Stromal cell of bone marrow (primary cell): Measurements from ENCODE around the gene USP24.
"Not testable (repeated sequence)": the region's sequence is repeated elsewhere in the genome, so short reads cannot be mapped to it uniquely, and the experiment has no call there.

Experiments used
- DNase-seq: peaks from one replicate; pipeline ENCODE4 v3.0.0-alpha.2; 2012; ENCODE audit warnings: low read depth

Gene USP24

GRCh38 chr1:55038974-55039341 is 176.2 kb downstream of the USP24 start:
- no peak for DNase-seq

GRCh38 chr1:55038552-55038838 is 176.7 kb downstream of the USP24 start:
- DNase-seq: no peak

GRCh38 chr1:55037733-55038551 is 177.2 kb downstream of the USP24 start:
- no peak for DNase-seq

DNA sequence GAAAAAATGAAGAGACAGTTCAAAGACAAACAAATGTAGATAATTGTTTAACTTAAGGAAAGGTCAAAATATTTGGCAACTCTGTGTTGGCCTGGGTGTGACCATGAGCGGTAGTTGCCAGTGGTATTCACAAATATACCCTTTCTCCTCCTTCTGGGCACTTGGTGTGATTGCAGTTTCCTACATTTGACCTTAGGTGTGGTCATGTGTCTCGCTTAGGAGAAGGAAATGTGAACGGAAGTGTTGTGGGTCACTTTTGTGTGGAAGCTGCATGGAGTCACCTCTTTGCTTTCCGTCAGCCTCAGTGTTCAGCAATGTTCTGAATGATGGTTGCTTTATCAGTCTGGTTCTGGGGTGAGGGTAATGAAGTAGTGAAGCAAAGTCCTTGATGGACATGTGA is 179.3 kb downstream of the USP24 start:
- no peak for DNase-seq

DNA sequence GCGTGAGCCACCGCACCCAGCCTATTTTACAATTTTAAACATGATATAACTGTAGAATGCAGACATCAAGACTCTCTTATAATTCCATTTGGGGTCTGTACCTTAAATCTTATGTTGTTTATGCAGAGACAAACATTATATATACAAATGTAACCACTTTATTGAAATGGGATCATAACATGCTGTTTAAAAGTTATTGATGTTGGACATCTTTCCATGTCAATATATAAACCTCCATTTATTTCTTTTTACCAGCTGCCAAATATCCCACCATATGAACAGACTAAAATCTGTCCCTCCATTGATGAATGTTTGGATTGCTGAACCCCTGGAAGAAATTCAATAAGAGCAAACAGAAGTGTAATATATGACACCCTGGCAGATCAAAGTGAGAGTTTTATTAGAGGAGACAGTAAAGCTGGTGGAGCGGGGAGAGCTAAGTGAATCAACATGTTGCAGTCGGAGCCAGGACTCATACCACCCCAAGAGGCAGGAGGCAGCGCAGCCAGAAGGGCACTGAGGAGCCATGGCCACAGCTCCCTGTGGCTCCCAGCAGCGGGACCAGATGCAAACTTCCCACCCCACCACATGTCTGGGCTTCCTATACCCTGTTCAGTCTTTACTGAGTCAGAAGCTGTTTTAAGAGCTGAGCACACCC is 180.6 kb downstream of the USP24 start:
- DNase-seq: no peak

GRCh38 chr1:55033265-55033614 is 181.9 kb downstream of the USP24 start:
- DNase-seq: no peak

DNA sequence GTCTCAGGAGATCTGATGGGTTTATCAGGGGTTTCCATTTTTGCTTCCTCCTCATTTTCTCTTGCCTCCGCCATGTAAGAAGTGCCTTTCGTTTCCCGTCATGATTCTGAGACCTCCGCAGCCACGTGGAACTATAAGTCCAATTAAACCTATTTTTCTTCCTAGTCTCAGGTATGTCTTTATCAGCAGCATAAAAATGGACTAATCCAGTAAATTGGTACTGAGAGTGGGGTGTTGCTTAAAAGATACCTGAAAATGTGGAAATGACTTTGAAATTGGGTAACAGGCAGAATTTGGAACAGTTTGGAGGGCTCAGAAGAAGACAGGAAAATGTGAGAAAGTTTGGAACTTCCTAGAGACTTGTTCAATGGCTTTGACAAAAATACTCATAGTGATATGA is 184.1 kb downstream of the USP24 start:
- not testable (repeated sequence) for DNase-seq

DNA sequence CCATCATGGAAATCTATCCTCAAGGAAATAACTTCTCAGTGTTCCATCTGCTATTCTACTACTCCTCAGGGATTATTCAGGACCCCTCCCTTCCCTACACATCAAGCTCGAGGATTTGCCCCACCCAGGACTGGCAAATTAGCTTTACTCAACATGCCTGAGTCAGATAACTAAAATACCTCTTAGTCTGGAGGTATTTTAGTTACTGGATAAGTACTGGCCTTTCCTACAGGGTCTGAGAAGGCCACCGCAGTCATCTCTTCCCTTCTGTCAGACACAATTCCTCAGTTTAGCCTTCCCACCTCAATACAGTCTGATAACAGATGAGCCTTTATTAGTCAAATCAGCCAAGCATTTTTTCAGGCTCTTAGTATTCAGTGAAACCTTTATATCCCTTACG is 188.5 kb downstream of the USP24 start:
- DNase-seq: not testable (repeated sequence)

- not testable (repeated sequence) for DNase-seq
Measured at GRCh38 chr1:55024163-55024562, 191.0 kb downstream of the USP24 start.

DNA sequence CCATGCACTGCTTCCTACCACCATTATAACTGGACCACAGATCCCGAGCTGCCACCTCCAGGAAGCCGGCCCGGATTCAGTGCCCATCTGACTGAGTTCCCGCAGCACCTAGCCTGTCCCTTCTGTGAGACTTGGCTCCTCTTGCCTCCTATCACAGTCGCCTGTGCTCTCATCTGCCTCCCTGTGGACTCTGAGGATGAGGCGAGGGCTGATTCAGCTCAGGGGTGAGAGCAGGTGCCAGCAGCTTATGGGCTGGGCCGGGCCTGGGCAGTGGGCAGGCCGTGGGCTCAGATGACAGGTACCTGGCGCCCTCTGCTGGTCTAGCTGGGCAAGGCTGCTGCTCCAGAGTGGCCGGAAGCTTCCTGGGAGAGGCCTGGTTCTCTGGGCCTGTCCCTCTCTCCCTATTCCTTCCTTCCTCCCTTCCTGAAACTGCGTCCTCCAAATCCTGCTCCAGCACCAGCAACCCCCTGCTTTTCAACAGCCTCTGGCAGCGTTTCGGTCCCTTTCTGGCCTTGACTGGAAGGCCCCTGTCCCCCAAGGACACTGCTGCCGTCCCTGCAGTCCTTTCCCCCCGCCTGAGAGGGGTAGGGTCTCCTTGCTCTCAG is 193.1 kb downstream of the USP24 start:
- peak; percentile 72 for DNase-seq

DNA sequence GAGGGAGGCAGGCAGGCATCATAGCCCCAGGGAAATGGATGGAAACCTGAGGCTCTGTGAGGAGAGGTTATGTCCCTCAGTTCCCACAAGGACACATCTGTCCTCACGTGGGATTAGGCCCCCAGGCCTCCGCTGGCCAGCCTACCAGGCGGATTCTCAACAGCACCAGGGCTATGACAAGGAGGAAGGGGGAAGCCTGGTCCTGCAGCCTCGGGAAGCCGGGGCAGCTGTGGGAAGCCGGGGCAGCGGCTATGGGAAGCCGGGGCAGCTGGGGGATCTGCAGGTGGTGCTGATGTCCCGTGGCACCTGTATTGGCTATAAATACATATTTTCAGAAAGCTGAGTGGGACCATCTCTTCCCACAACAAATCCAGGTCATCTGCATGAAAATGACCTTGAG is 196.8 kb downstream of the USP24 start:
- DNase-seq: no peak
